GM18861 (cell line): ENCODE data around the gene PPP2R3A.

ENCODE experiments used
- ATAC-seq: cut with Tn5 transposase; IDR thresholded peaks from one replicate; pipeline ENCODE4 v1.9.1; 2021; ENCODE audit not compliant: unreplicated experiment

The PPP2R3A gene

DNA sequence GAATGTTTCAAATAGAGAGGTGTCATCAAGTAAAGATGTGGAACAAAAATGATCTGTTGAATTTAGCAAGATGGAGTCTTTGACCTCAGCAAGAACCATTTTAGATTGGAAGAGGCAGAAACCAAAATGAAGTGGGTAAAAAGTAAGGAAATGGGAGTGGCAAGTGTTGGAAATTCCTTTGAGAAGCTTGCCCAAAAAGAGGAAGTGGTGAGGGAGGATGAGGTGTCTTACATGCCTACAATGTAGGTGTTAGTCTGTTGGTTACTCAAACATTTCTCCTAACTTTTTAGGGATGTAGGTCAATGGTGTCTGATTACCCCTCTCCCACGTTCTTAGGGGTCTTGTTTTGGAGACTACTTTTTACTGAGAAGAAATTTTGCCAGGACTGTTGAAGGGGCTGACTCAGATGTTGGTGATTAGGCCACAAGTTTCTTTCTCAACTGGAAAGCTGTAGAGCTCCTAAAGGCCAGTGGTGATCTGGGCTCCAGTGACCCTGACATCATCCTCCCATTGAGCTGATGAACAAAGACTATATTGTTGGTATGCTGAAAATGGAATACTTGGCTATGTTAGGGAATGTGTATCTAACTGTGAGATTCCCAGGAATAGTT is 5.1 kb downstream of the PPP2R3A start:
- ATAC-seq, result no peak

GRCh38 chr3:135973841-135974240 is 8.3 kb downstream of the PPP2R3A start:
- no peak for ATAC-seq

DNA sequence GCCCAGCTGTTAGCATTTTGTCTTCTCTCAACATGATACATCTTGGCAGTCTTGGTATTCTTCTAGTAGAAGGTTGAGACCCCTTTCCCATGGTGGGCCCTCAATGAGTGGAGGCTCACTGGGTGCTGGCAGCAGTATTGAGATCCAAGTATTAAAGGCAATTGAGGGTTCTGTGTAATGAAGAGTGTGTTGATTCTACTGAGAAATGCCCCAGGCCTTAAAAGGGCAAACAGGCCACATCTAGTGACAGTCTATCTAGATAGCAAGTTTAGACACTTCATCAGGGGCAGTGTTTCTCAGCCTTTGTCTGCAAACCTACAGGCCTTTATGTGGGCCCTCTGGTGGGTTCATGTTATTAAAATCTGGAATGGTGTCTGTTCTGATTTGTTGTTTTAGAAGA is 9.5 kb downstream of the PPP2R3A start:
- ATAC-seq, result no peak

GRCh38 chr3:135975536-135975935 is 10.0 kb downstream of the PPP2R3A start:
- ATAC-seq, result no peak

DNA sequence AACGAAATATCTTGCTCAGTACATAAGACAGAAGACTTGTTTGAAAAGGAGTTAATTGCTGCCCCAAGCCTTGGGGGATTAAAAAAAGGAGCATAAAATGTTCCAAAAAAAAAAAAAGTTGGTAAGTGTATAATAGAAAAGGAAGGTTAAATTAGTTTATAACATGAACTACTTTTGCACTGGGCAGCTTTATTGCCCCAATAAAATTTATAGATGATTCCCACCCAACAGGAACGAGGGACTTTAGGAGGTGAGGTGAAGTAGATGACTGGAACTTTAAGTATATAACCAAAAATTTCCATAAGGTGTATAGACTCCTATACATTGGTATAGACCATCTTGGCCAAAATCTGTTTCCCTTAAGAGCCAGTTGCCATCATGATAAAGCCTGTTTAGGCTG is 14.8 kb downstream of the PPP2R3A start:
- ATAC-seq, result no peak

- ATAC-seq, result no peak
Measured at GRCh38 chr3:135981701-135982403, 16.3 kb downstream of the PPP2R3A start.

DNA sequence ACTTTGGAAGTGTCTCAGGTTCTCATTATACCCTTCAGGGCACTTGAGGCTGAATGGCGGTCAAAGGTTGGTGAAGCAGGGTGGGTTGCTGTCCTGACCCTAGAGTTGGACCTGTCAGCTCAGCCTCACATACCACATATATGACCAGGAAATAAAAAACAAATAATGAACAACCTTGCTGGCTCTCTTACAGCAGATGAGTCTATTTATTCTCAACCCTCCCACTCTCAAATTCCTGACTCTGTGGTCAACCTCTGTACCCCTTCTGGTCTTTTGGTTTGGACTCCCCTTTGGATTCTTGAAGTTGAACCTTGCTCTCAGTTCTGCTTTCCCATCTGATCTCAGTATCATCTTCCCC is 16.9 kb downstream of the PPP2R3A start:
- no peak for ATAC-seq

- no peak for ATAC-seq
Measured at GRCh38 chr3:135982922-135983581, 17.5 kb downstream of the PPP2R3A start.

- ATAC-seq, result no peak
Measured at GRCh38 chr3:135987661-135988060, 22.1 kb downstream of the PPP2R3A start.

DNA sequence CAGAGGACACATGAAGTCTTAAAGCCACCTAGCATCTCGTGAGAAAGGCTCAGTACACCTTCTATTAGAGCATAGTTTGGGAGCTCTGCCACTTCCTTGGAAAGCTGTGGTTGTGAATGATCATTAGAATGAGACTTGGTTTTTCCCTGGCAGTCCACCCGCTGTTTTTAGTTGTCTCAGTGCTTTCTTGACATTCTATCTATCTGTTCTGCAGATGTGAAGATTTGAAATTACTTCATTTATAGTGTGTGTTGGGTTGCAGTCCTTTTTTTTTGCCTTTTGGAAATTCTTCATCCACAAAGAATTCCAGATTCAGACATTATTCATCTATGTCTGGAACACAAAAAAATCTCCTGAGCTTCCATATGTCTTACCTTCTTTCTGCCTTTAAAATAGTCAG is 23.7 kb downstream of the PPP2R3A start:
- ATAC-seq, result no peak

GRCh38 chr3:135990903-135991302 is 25.4 kb downstream of the PPP2R3A start:
- no peak for ATAC-seq

DNA sequence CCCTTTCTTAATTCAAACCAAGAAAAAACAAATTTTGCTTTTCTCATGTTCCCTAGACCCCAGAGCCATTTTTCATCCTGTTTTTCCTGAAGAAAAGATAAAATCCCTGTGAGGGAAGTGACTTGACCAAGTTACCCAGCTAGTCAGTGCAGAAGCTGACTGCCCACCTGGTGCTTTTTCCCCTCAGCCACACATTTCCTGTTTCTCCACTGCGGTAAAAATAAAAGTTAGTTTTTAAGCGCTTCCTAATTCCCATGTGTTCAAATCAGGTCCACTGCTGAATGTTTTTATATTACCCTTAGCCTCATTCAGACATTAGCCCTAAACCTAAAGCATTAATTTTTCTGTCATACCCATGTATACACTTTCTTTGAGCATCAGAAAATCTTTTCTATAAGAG is 26.1 kb downstream of the PPP2R3A start:
- no peak for ATAC-seq

DNA sequence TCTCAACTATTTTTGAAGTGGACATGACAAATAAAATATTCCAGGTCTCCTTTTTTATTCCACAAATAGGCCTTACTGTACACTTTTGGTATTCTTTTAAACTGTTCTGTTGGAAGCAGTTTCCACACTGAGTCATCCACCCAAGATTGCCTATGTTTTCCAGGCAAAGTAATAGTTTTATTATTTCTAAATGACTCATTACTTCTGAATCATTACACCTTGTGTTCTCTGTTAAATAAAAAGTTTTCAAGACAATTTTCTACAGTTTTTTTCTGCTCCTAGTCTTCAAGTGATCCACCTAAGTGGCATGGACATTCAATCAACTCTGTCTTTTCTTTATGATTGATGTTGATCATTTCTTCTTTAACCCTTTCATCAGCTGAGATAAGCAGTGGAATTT is 26.5 kb downstream of the PPP2R3A start:
- ATAC-seq, result no peak

DNA sequence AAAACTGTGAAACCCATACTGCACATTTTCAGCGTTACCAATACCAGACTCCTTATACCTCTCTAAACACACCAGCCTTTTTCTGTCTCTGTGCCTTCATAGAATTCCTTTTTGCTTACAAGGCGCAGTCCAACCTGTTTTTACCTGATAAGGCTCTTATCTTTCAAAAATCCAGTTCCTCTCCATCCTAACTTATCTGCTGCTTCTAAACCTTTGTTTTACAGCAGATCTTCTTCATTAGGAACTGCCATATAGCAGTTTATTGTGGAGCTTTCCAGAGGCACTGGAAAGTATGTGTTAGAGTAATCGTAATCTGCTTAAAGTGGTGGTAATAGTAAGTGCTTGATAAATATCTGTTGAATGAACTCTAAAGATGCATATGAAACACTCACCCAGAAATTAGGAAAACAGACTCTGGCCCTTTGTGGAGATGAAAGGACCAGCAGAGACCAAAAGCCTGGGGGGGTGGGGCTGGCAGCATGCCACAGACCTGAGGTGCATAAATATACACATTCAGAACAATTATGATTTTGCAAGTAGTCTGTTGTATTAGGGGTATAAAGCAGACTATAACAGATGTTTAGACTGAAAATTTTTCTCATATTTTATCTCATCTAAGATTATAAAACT is 29.3 kb downstream of the PPP2R3A start:
- no peak for ATAC-seq

GRCh38 chr3:135995766-135996165 is 30.2 kb downstream of the PPP2R3A start:
- ATAC-seq, result no peak

GRCh38 chr3:135997554-135998320 is 32.2 kb downstream of the PPP2R3A start:
- ATAC-seq, result no peak

GRCh38 chr3:136008221-136008620 is 42.7 kb downstream of the PPP2R3A start:
- ATAC-seq, result no peak

GRCh38 chr3:136008732-136009470 is 43.4 kb downstream of the PPP2R3A start:
- no peak for ATAC-seq

DNA sequence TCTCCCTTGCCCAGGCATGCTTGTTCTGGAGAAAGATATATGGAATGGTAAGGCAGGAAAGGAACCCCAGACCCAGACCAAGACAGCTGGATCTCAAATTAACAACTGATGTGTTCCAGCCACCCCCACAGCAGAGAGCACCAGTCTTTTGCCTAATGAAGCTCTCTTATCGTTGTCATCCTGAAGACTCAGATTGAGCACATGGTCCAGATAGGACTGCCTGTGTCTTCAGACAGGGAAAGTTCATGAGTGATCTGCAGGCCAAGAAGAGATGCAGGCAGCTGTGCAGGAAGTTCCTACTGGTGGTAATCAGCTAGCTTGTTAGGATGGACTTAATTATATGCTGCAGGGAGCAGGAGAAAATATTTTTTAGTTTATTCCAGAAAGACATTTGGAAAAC is 53.3 kb downstream of the PPP2R3A start:
- no peak for ATAC-seq

GRCh38 chr3:136021803-136022202 is 56.3 kb downstream of the PPP2R3A start:
- ATAC-seq, result no peak
